ENCODE measurements around the gene NELFA. TPM values are rescaled to one million over a fixed set of nuclear protein-coding genes. Genes with fewer than 3 reads are reported as not detected.

Gene NELFA
- total RNA-seq, 4 donors from 2014 or later = 29.3 to 45.3 (median 35.7) TPM

DNA sequence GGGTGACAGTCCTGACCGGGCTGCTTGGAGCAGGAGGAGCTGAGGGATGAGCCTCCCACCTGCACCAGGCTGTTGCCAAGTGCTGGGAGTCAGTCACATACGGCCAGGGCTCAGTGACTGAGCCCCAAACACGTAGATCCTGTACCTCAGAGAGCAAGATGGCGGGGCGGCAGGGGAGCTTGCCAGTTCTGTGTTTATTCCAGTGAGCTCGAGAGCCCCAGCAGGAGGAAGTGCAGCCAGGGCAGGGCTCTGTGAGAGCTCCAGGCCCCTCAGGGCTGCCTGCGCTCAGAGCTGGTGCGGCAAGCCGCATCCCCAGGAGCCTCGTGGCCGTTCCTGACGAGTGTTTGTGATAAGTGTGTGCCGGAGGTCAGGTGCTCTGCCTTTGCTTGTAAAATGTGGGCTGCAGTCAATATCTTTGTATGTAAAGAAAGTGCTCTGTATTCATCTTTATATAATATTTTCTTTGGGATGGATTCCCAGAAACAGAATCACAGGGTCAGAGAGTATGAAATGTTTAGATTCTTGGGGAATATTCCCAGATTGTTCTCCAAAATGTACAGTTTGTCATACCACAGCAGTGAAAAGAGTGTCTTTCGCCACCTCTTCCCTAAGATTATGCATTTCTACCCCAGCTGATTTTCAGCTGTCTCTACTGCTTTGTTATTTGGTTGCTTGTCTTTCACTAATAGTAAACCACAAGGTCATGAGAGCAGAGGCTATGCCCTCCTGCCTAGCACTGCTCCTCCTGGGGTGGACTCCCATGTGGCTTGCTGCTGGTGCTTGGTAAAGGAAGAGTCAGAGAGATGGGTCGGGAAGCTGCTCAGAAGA is 50.3 kb downstream of the NELFA start:
- TF ChIP-seq, protein P1, sequence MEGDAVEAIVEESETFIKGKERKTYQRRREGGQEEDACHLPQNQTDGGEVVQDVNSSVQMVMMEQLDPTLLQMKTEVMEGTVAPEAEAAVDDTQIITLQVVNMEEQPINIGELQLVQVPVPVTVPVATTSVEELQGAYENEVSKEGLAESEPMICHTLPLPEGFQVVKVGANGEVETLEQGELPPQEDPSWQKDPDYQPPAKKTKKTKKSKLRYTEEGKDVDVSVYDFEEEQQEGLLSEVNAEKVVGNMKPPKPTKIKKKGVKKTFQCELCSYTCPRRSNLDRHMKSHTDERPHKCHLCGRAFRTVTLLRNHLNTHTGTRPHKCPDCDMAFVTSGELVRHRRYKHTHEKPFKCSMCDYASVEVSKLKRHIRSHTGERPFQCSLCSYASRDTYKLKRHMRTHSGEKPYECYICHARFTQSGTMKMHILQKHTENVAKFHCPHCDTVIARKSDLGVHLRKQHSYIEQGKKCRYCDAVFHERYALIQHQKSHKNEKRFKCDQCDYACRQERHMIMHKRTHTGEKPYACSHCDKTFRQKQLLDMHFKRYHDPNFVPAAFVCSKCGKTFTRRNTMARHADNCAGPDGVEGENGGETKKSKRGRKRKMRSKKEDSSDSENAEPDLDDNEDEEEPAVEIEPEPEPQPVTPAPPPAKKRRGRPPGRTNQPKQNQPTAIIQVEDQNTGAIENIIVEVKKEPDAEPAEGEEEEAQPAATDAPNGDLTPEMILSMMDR (IDR thresholded peaks at IDR 0.05) = no peak
- TF ChIP-seq POLR2A (IDR thresholded peaks at IDR 0.05) = no peak
- no peak for DNase-seq (ENCODE audit: low spot score in 2 of 2)
- intact Hi-C loops (cut with DNase I; ENCODE audit: low total_unique reads) = no loop called here
- 83 to 91% methylated on average over 14 to 15 of the region's 15 CpGs for WGBS, 2 donors
- no peak overlapping the region for H3K4me3 ChIP-seq (ENCODE audit: low read depth, poor library complexity, severe bottlenecking)

DNA sequence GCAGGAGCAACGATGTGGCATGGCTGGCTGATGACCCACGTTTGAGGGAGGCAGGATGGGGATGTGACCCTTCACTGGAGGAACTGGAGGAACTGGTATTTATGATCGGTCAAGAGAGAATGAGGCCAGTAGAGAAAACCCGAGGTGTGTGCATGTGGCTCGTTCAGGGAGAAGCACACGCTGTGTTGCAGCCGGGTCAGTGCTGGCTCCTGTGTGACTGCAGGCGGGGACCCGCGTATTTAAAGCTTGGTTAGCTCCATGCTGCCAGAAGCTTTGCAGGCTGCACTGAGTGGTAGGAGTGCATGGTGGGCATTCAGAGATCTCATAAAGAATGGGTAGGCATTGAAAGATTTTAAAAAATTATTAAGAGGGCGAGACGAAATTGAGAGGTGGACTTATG is 52.1 kb downstream of the NELFA start:
- intact Hi-C loops (cut with DNase I; ENCODE audit: low total_unique reads) = no loop called here
- 89% methylated on average over 12 of the region's 12 CpGs for WGBS, 2 donors
- TF ChIP-seq, protein P1 (IDR thresholded peaks at IDR 0.05) = no peak
- no peak for TF ChIP-seq POLR2A (IDR thresholded peaks at IDR 0.05)
- H3K4me3 ChIP-seq (ENCODE audit: low read depth, poor library complexity, severe bottlenecking) = no peak overlapping the region
- no peak for DNase-seq (ENCODE audit: low spot score in 2 of 2)

DNA sequence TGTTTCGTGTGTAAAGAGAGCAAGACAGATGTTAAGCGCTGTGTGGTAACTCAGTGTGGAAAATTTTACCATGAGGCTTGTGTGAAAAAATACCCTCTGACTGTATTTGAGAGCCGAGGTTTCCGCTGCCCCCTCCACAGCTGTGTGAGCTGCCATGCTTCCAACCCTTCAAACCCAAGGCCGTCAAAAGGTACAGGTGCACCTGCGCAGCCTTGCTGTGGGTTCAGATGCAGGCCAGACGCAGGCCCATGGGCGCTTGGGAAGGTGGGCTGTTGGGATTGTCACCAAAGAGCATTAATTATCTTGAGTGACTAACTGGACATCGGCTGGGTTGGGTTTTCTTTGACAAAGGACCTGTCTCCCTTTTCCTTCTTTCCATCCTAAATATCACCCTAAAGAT is 55.4 kb downstream of the NELFA start:
- DNase-seq (ENCODE audit: low spot score in 2 of 2) = no peak
- intact Hi-C loops (cut with DNase I; ENCODE audit: low total_unique reads) = no loop called here
- no peak overlapping the region for H3K4me3 ChIP-seq (ENCODE audit: low read depth, poor library complexity, severe bottlenecking)
- TF ChIP-seq, protein P1 (IDR thresholded peaks at IDR 0.05) = no peak
- no peak for TF ChIP-seq POLR2A (IDR thresholded peaks at IDR 0.05)
- 94 to 96% methylated on average over 9 of the region's 9 CpGs for WGBS, 2 donors

DNA sequence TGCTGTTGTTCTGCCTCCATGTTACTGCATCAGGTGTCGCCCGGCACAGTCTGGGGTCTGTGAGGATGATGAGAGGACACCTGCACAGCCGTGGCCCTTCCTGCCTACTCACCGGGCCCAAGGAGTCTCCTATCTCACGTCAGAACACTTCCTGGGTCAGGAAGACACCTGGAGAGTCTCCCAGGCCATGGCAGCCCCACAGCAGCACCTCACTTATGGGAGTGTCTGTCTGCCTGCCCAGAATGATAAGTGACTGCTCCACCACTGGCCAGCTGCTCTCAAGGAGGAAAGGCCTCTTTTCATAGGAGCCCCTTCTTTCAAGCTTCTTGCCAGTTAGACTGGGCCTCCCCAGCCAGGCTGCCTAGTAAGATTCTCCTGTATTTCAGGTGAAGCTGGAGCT is 56.1 kb downstream of the NELFA start:
- intact Hi-C loops (cut with DNase I; ENCODE audit: low total_unique reads) = no loop called here
- TF ChIP-seq, protein P1 (IDR thresholded peaks at IDR 0.05) = no peak
- no peak for TF ChIP-seq POLR2A (IDR thresholded peaks at IDR 0.05)
- no peak overlapping the region for H3K4me3 ChIP-seq (ENCODE audit: low read depth, poor library complexity, severe bottlenecking)
- DNase-seq (ENCODE audit: low spot score in 2 of 2) = no peak
- 86 to 96% methylated on average over 5 of the region's 5 CpGs for WGBS, 2 donors

DNA sequence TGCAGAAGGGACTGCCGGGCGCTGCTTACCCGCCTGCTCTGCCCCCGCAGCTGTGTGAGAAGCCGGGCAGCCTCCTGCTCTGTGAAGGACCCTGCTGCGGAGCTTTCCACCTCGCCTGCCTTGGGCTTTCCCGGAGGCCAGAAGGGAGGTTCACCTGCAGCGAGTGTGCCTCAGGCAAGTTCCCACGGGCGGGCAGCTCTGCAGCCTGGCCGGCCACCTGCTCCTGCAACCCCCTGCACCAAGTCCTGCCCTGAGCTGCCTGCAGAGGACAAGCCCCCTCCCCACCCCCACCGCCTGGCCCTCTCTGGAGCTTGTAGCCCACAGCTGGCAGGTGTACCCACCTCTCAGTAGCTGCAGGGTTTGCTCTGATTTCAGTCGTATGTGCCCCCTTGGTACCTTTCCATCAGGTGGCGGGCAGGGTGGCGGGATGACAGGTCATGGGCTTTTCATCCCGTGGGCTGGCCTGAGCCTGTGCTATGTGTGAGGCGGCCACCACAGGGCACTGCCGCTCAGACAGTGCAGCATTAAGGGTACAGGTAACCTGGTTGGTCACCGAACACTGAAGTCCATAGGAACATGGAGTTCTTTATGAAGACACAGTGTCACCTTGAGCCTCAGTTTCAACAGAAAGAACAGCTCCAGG is 56.6 kb downstream of the NELFA start:
- intact Hi-C loops (cut with DNase I; ENCODE audit: low total_unique reads) = no loop called here
- no peak overlapping the region for H3K4me3 ChIP-seq (ENCODE audit: low read depth, poor library complexity, severe bottlenecking)
- no peak for DNase-seq (ENCODE audit: low spot score in 2 of 2)
- TF ChIP-seq POLR2A (IDR thresholded peaks at IDR 0.05) = no peak
- TF ChIP-seq, protein P1 (IDR thresholded peaks at IDR 0.05) = no peak
- 93 to 94% methylated on average over 12 to 14 of the region's 20 CpGs for WGBS, 2 donors

All from lower leg skin (tissue), 4 donors.